DMS79 (cell line): ENCODE data around the gene GAREM1.
"Not testable (repeated sequence)": the region's sequence is repeated elsewhere in the genome, so short reads cannot be mapped to it uniquely, and the experiment has no call there.

Experiments
- DNase-seq: peaks from one replicate; lab custom pipeline; 2025; lab: John Stamatoyannopoulos, UW

The GAREM1 gene

DNA sequence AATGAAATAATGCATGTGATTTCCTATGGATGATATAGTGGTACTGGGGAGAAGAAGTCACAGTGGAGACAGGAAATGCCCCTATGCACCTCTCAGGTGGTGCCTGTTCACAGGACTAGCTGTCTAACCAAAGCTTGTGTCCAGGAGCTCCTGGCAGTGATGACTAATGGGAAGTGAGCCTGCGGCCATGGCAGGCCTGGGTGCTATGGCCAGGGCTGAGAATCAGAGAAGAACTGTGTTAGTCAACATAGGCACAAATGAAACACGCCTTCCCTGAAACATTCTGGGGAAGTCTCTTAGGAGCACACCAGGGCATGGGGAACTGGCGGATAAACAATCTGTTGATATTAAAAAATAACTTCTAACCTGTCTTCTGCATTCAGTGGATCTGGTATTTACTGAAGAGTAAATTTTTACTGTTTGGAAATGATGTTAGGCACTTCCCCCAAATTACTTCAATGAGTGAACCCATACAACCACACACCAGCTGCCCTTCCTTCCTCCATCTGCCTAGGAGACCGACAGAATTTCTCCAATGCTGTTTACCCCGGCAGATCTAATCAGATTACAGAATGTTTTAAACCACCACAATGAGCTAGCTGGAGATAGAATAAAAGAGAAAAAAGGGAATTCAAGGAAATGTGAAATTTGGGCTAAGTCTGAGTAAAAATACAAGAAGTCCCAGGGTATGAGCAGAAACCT is 213.4 kb downstream of the GAREM1 start:
- no peak for DNase-seq

DNA sequence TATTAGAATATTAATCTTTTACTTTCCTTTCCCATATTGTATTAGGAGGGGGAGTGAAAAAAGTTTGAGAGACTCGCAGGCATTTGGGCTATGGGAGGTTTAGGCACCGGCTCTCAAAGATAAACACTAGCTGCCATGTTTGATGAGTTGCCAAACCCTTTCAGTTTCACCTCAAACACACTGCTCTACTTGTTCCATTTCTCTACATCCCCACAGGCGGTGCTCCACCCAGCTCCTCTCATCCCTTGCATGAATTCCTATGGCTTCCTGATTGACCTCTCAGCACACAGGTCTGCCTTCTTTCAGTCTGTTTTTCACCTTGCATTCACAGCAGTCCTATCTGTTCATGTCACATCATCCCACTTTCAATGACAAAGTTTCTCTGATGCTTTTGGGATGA is 215.1 kb downstream of the GAREM1 start:
- no peak for DNase-seq

GRCh38 chr18:32252141-32252860 is 218.4 kb downstream of the GAREM1 start:
- no peak for DNase-seq

GRCh38 chr18:32251466-32251865 is 219.2 kb downstream of the GAREM1 start:
- DNase-seq, result no peak

GRCh38 chr18:32249147-32249929 is 221.3 kb downstream of the GAREM1 start:
- no peak for DNase-seq

DNA sequence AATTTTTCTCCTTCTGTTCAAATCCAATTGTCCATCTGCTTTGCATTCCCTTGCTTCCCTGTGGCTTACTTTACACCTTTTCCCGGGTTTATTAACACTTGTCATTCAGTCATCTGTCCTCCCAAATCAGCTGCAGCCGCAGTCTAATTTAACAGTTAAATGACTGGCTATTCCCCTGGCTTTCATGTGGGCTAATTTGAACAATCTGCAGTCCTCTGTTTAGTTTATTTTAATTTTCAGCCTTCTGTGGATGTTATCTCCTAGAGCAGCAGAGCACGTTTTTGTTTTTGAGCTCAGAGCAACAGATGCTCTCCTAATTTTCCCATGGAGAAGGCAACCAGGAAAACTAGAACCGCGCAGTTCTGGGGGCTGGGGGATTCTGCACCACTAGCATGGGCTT is 225.8 kb downstream of the GAREM1 start:
- no peak for DNase-seq

GRCh38 chr18:32243358-32243757 is 227.3 kb downstream of the GAREM1 start:
- DNase-seq, result no peak

- DNase-seq, result no peak
Observed at GRCh38 chr18:32242395-32242794, 228.3 kb downstream of the GAREM1 start.

GRCh38 chr18:32238635-32239268 is 231.9 kb downstream of the GAREM1 start:
- no peak for DNase-seq

DNA sequence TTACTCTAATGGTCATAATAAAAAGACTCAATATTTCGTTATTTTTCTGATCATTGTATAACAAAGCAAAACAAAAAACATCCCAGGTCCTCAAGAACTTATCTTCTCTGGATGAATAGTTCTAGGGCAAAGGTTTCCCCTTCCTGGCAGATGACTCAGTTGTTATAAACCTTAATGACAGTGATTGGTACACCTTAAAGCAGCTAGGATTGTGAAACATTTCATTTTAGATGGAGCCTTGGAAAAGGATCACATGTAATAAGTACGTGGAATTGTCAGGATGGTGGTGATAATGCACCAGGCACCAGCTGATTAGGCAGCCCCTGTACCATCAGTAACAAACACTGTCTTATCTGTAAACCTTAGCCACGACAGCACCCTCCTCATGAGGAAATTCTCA is 233.6 kb downstream of the GAREM1 start:
- no peak for DNase-seq

GRCh38 chr18:32233348-32233747 is 237.3 kb downstream of the GAREM1 start:
- not testable (repeated sequence) for DNase-seq

- DNase-seq, result no peak
Observed at GRCh38 chr18:32219431-32220018, 251.2 kb downstream of the GAREM1 start.

- DNase-seq, result no peak
Observed at GRCh38 chr18:32216390-32216789, 254.3 kb downstream of the GAREM1 start.

GRCh38 chr18:32213693-32214092 is 257.0 kb downstream of the GAREM1 start:
- DNase-seq, result peak; percentile 62
